ENCODE measurements around the gene MAPK8IP2.

DNA sequence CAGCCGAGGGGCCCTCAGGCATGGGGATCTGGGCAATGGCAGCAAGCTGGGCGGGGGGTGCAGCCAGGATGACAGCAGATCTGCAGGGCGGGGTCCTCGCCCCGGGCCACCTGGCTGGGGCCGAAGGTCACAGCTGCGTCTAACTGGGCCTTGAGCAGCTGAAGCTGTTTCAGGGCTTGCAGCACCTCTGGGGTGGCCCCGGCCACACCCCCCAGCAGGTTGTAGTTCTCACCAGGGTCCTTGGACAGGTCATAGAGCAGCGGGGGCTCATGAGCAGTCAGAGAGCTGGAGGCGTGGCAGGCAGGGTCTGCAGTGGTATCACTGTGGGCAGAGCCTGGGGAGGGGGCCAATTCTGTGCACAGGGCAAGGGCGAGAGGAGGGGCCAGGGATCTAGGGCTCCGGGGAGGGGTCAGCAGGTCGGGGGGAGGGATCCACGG, 24.6 kb downstream of the MAPK8IP2 start:
- TF ChIP-seq CTCF (IDR thresholded peaks at IDR 0.05) (no peak), POLR2A (IDR thresholded peaks at IDR 0.05) (no peak)

All from adrenal gland (tissue), 5 donors.